ES-I3 (cell line): ENCODE results near the gene BRF1.
A peak's percentile ranks its signal among the peaks of the same experiment; 100 is the strongest.

Source experiments
- H3K36me3 ChIP-seq: 2 replicates; pipeline ENCODE4 v1.6.1; 2013; ENCODE audit warnings: mild to moderate bottlenecking, low read length, control low read depth, moderate library complexity; ENCODE audit not compliant: insufficient read depth
- H3K4me1 ChIP-seq: 2 replicates; pipeline ENCODE4 v1.6.1; 2013; ENCODE audit warnings: mild to moderate bottlenecking, control low read depth, low read length; ENCODE audit not compliant: insufficient read depth
- H3K9ac ChIP-seq: 2 replicates; pipeline ENCODE4 v1.6.1; 2013; ENCODE audit warnings: low read depth, mild to moderate bottlenecking, low read length, moderate library complexity
- H3K9me3 ChIP-seq: 2 replicates; pipeline ENCODE4 v1.6.1; 2013; ENCODE audit warnings: mild to moderate bottlenecking, low read length, moderate library complexity; ENCODE audit not compliant: control insufficient read depth, insufficient read depth

Gene BRF1

GRCh38 chr14:105197211-105197641, 103.6 kb downstream of the BRF1 start:
- Histone ChIP-seq H3K36me3 (no peaks in the 10 kb centered on the region), H3K4me1 (peaks cover 7% of the 10 kb centered on the region; the same call in 1 of the 2 replicates), H3K9me3 (no peaks in the 10 kb centered on the region), H3K9ac (no peak overlapping the region; the same call in 1 of the 2 replicates)

GRCh38 chr14:105196265-105196960, 104.4 kb downstream of the BRF1 start:
- H3K36me3 ChIP-seq, result no peaks in the 10 kb centered on the region
- H3K4me1 ChIP-seq, result peaks cover 7% of the 10 kb centered on the region; the same call in 1 of the 2 replicates
- no peaks in the 10 kb centered on the region for H3K9me3 ChIP-seq
- H3K9ac ChIP-seq, result peak overlapping the region; percentile 42

GRCh38 chr14:105195522-105196264, 105.1 kb downstream of the BRF1 start:
- Histone ChIP-seq H3K9ac (peak overlapping the region; percentile 24; the same call in 1 of the 2 replicates), H3K36me3 (no peaks in the 10 kb centered on the region), H3K9me3 (no peaks in the 10 kb centered on the region), H3K4me1 (peaks cover 7% of the 10 kb centered on the region; the same call in 1 of the 2 replicates)

- H3K9ac ChIP-seq, result no peak overlapping the region
- H3K9me3 ChIP-seq, result no peaks in the 10 kb centered on the region
- peaks cover 7% of the 10 kb centered on the region; the same call in 1 of the 2 replicates for H3K4me1 ChIP-seq
- no peaks in the 10 kb centered on the region for H3K36me3 ChIP-seq
Observed at GRCh38 chr14:105195051-105195450, 105.8 kb downstream of the BRF1 start.

- no peaks in the 10 kb centered on the region for H3K9me3 ChIP-seq
- H3K4me1 ChIP-seq, result peaks cover 7% of the 10 kb centered on the region; the same call in 1 of the 2 replicates
- no peaks in the 10 kb centered on the region for H3K36me3 ChIP-seq
- H3K9ac ChIP-seq, result no peak overlapping the region
Observed at GRCh38 chr14:105193916-105194782, 106.7 kb downstream of the BRF1 start.

- Histone ChIP-seq H3K9me3 (no peaks in the 10 kb centered on the region), H3K36me3 (no peaks in the 10 kb centered on the region), H3K9ac (no peak overlapping the region), H3K4me1 (peaks cover 7% of the 10 kb centered on the region; the same call in 1 of the 2 replicates)
Observed at GRCh38 chr14:105192866-105193731, 107.7 kb downstream of the BRF1 start.

- Histone ChIP-seq H3K36me3 (no peaks in the 10 kb centered on the region), H3K4me1 (no peaks in the 10 kb centered on the region; the same call in 1 of the 2 replicates), H3K9ac (no peak overlapping the region), H3K9me3 (no peaks in the 10 kb centered on the region)
Observed at GRCh38 chr14:105187935-105188524, 112.8 kb downstream of the BRF1 start.

- Histone ChIP-seq H3K9ac (no peak overlapping the region), H3K4me1 (no peaks in the 10 kb centered on the region), H3K36me3 (no peaks in the 10 kb centered on the region), H3K9me3 (no peaks in the 10 kb centered on the region)
Observed at GRCh38 chr14:105187116-105187515, 113.7 kb downstream of the BRF1 start.

- no peak overlapping the region for H3K9ac ChIP-seq
- H3K36me3 ChIP-seq, result no peaks in the 10 kb centered on the region
- H3K9me3 ChIP-seq, result no peaks in the 10 kb centered on the region
- H3K4me1 ChIP-seq, result 0 out of 2 replicates have a peak, but pooled peaks cover 2% of the 10 kb centered on the region
Observed at GRCh38 chr14:105185973-105186372, 114.8 kb downstream of the BRF1 start.

- H3K9ac ChIP-seq, result no peak overlapping the region
- no peaks in the 10 kb centered on the region for H3K9me3 ChIP-seq
- no peaks in the 10 kb centered on the region for H3K36me3 ChIP-seq
- H3K4me1 ChIP-seq, result 0 out of 2 replicates have a peak, but pooled peaks cover 2% of the 10 kb centered on the region
Observed at GRCh38 chr14:105185001-105185400, 115.8 kb downstream of the BRF1 start.

GRCh38 chr14:105184461-105184860, 116.3 kb downstream of the BRF1 start:
- Histone ChIP-seq H3K9me3 (no peaks in the 10 kb centered on the region), H3K4me1 (0 out of 2 replicates have a peak, but pooled peaks cover 2% of the 10 kb centered on the region), H3K36me3 (no peaks in the 10 kb centered on the region), H3K9ac (no peak overlapping the region)

GRCh38 chr14:105182296-105183020, 118.3 kb downstream of the BRF1 start:
- Histone ChIP-seq H3K9ac (no peak overlapping the region), H3K36me3 (no peaks in the 10 kb centered on the region), H3K9me3 (no peaks in the 10 kb centered on the region), H3K4me1 (0 out of 2 replicates have a peak, but pooled peaks cover 2% of the 10 kb centered on the region)
